NCI-H446 treated with DMSO at 0.1 percent for 48 hours (cell line): ENCODE measurements around the gene GPR161.

Experiments used
- DNase-seq: peaks from one replicate; lab custom pipeline; 2025; lab: John Stamatoyannopoulos, UW

GPR161 gene

GRCh38 chr1:168148916-168149315, 12.2 kb upstream of the GPR161 start:
- DNase-seq = no peak

DNA sequence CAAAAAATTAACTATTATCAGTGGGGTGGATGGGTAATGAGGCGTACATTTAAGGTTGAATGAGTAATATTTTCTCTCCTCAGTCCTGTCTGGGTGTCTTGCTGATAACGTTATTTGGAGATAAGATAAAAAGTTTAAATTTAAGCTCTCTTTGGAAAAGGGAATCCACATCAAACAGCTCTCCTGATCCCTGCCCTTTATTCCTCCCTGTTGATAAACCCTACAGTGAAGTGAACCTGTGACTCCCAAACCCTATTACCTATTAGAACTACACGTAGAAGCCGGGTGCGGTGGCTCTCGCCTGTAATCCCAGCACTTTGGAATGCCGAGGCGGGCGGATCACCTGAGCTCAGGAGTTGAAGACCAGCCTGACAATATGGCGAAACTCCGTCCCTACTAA, 9.9 kb upstream of the GPR161 start:
- no peak for DNase-seq

GRCh38 chr1:168146160-168146539, 9.4 kb upstream of the GPR161 start:
- no peak for DNase-seq

DNA sequence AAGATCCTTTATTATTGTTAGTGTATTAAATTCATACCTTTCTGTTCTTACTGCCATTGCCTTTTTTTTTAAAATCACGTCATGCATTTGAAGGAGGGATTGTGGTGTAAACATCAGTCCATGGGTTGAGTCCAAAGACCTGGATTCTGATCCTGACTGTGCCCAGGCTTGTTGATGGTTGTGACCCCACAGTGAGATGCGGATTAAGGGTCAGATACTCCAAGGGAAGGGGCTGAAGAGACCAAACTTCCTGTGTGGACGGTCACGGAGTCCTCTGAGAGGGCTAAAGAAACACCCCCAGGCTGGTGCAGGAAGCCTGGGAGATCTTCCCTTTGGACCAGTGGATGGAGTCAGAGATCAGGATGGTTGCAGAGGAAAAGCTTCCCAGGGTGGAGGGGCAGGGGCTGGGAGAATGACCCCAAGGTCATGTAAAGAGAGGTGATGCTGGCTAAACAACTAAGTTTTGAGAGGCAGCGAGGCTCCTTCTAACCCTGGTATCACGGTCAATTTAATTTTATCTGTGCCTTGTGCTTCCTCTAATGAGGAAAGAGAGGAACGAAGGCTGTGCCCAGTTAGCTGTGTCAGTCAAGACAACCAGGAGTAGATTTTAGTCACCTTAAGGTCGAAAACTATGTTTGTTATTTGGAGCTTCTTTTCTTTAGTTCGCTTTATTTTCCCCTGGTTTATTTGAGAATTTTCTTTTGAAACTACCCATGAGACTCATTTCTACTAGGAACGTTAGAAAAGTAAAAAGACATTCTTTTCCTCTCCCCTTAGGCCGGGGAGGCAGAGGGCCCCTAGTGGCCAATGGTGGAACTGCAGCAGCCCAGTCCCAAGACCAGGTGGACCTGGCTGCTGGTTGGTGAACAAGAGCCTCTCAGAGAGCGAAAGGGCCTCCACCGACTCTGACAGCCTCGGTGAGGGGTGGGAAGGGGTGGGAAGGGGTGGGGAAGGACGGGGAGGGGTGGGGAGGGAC, 8.7 kb upstream of the GPR161 start:
- DNase-seq = peak; percentile 25

GRCh38 chr1:168141871-168142385, 5.2 kb upstream of the GPR161 start:
- DNase-seq = no peak

DNA sequence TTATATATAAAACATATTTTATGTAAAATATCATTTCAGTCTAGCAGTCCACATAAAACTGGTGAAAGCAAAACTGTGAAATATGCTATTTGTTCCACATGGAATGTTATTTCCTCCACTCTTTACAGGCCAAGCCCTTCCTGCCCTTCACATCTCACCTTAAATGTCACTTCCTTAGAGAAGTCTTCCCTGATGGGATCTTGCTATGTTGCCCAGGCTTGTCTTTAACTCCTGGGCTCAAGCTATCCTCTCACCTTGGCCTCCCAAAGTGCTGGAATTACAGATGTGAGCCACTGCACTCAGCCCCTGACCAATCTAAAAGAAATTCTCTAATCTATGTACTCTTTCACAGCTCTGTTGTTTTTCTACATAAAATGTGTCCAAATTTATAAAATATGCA, 2.3 kb upstream of the GPR161 start:
- no peak for DNase-seq

DNA sequence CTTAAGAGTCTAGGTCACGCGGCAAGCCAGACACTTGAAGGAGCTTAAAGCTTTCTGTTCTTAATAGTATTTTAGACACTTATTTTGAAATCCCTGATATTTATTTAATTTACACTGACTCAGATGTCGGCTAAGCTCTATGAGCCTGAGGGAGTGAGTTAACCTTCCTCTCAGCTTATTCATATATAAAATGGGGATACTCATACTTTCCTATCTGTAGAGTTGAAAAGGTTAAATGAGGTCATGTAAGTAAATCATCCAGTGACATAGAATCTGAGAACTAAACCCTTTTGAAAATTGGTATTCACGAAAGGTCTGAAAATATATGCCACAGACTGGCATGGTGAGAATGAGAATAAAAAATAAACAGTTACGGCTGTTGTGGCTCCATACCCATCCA, 1.4 kb upstream of the GPR161 start:
- no peak for DNase-seq

DNA sequence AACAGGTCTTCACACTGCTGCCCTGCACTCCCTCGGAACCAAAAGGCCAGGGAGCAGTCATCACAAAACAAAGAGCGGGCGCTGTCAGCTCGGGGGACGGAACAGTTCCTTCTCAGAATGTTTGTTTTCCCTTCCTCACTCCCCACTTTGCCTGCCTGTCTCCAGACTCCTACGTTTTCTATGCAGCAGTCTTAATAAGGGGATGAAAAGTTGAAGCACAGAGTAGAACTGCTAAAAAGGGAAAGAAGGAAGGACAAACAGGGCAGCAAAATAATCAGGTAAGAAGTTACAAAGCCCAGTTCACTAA, 738 bp upstream of the GPR161 start:
- no peak for DNase-seq

DNA sequence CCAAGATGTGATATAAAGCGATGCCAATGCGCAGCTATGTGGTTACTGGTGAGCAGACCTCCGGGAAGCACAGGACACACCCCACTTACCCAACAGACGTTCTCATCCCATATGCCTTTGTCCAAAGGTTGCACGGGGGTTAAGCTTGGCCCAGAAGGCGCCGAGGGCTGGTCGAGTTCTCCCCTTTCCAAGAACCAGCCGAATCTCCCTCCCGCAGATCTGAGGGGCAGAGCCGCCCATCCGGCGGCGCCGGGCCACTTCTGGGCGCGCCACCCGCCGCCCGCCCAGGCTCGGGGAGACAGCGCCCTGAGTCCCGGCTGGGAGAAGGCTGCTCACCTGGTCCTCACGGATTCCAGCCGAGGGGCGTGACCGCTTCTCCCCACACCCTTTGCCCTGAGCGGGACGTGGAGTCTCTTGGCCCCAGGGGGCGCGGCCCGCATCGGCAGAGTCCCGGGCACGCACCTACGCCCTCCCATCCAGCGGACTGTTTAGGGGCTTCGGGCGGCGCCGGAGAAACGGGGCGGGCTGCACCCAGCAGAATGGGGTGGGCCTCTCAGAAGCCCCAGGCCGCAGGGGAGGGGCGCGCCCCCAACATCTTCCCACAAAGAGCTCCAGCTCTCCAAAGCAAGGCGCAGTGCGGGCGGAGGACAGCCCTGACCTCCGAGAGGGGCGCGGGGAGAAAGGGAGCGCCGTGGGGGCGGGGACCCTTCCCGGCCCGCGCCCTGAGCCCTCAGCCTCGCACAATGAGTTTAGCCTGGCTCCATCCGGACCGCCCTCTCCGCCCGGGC, 615 bp downstream of the GPR161 start:
- DNase-seq = no peak

DNA sequence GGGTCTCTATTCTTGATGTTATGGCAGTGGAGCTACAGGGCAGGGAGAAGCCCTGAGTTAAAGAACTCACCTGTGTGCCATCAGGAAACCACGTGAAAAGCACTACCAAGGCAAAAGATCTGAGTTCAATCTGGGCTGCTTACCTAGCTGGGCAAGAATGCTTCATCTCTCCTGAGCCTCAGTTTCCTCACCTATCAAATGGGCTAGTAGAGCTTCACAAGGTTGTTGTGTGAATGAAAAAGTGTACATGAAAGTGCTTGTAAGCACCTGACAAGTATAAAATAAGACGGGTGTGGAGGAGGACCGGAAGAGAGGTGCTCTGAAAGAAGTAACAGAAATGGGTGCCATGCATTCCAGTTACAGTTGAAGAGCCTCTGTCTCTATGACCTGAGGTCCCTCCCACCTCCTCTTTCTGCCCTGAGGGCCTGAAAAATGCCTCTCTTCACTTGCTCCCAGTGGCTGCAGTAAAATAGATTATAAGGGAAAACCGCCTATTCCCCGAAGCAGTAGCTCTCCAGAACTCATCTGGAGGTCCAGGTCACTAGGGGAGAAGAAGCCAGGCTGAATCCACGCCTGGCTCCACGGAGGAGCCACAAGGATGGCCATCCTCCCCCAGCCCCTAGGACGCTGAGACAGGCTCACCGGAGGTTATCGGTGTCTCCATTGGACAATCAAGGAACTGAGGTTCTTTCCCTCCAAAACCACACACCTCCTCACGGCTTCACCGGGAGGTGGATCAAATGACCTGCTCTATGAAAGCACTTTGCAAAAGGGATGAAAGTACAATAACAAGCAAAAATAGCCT, 1.4 kb downstream of the GPR161 start:
- no peak for DNase-seq

- no peak for DNase-seq
Measured at GRCh38 chr1:168134642-168135041, 2.1 kb downstream of the GPR161 start.

GRCh38 chr1:168134132-168134531, 2.6 kb downstream of the GPR161 start:
- DNase-seq = no peak

DNA sequence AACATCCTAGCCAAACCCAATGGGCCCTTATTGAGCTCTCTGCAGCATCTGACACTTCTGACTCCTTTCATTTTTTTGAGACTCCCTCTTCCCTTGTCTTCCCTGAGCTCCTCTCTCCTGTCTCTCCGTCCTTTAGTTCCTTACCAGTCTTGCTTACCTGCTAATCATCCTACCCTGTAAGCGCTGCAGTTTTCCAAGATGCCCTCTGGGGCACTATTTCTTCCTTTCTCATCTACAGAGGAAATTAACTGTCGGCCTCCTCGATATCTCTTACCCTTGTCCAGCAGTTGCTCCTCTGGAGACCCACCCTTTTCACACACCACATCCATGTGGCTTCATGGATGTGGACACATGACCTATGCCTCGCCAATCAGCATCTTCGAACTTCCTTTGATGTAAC, 6.8 kb downstream of the GPR161 start:
- DNase-seq = no peak

GRCh38 chr1:168127503-168127902, 9.2 kb downstream of the GPR161 start:
- DNase-seq = no peak

DNA sequence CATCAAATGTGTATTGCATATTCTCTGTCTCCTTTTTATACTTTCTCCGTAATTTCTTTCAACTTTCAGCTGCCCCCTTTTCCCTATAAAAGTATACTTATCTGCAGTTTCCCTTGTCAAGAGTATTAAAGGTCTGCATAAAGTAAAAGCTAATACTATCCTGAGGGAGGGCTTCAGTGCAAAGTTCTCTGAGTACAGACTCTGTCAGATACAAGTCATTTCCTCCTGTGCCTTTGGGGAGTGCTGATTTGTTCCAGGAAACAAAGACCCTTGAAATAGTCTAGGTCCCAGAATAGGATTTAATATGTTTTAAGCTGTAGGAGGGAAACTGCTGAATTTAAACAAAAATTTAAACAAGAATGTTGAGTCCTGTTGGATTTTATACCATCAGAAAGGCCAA, 11.7 kb downstream of the GPR161 start:
- no peak for DNase-seq

DNA sequence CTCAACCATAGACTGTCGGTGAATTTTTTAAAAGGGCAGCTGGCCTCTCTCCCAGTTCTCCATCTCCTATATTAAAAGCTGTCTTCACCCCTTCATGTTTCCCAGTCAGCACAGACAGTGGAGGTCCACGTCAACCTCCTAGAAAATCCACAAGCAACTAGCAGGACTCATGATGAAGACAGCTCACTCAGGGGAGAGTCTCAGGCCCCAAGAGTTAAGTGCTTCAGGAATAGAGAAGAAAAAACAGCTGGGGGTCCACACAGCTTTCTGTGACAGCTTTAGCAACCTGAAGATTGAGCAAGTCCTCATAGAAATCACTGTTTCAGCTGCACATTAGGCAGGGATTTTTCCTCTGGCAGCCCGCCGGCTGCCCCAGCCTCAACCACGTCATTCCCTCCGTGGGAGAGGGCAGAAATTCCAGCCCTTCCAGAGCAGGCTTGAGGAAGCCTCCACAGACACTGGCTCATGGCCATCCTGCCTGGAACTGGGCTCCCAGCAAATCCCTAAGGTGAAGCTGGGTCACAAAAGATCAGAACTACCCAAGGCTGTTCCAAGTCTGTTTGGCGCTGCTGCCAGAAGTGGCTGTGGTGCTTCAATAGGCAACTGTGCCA, 15.2 kb downstream of the GPR161 start:
- DNase-seq = peak; percentile 75

DNA sequence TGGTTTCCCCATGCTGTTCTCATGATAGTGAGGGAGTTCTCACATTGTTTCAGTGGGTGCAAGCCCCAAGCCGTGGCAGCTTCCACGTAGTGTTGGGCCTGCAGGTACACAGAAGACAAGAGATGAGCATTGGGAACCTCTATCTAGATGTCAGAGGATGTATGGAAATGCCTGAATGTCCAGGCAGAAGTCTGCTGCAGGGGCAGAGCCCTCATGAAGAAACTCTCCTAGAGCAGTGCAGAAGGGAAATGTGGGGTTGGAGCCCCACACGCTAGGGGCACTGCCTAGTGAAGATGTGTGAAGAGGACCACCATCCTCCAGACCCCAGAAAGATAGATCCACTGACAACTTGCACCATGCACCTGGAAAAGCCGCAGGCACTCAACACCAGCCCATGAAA, 17.0 kb downstream of the GPR161 start:
- no peak for DNase-seq

DNA sequence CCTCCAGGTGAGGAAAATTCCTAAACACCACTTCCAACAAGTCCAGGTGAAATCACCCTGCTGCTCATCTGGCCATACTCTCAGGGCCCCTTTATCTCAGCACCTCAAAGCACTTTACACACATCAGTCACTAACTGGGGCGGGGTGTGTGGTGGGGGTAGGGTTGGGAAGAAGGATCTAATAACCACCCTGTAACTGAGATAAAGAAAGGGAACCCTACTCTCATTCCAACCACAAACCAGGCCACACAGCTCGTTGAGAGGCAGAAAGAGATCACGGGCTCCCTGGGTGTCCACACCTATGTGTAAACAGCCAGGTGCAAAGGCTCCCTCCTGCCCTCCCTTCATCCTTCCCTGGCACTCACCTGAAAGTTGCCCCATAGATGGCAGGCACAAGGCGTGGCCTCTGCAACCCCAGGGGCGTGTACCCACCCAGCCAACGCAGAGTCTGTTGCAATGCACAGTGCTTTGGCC, 20.4 kb downstream of the GPR161 start:
- no peak for DNase-seq

DNA sequence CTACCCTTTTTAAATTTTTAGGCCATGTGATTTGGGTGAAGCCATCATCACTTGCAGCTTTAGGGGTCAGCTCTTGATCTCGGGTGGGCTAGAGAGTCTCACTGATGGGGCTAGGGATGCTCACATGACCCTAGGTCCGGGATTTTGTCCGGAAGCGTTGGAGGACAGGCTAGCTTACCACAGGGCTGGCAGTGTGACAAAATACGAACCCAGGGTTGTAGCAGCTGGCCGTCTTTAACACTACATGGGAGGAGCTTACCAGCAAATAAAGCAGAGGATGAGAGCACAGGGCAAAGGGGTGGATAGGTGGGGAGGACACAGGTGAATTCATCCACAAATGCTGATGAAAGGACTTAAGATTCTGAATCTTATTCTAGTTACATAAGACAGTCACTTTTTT, 21.9 kb downstream of the GPR161 start:
- DNase-seq = no peak

GRCh38 chr1:168112673-168113305, 23.9 kb downstream of the GPR161 start:
- DNase-seq = peak; percentile 72

GRCh38 chr1:168110896-168111545, 25.7 kb downstream of the GPR161 start:
- no peak for DNase-seq
